ENCODE measurements around the gene KLK4. TPM values are rescaled to one million over a fixed set of nuclear protein-coding genes. Genes with fewer than 3 reads are reported as not detected.

The KLK4 gene
- total RNA-seq, 1 experiment from 2014 or later, result 0.48 TPM

DNA sequence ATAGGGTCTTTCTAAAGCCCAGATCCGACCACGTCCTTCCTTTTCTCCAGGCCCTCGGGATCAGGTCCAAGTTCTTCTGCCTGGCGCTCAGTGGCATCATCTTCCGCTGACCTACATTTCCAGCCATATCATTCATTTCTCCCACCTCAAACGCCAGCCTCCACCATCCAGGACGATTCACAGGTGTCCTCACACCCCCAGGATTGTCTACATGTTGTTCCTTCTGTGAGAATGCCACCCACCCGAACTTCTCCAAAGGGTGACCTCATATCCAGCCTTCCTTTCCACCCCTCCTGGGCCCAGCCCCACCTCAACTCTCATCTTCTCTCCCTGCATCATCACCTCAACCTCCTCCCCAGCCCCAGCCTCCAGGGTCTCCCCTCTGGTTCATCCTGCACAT lies 46.4 kb upstream of the KLK4 start:
- Histone ChIP-seq H3K79me1 (ENCODE audit: insufficient read depth, low read depth, low read length, poor library complexity, severe bottlenecking) (no peaks in the 10 kb centered on the region), H3K9me3 (ENCODE audit: control insufficient read depth, low read depth, low read length) (no peaks in the 10 kb centered on the region), H4K8ac (replicated peaks; ENCODE audit: insufficient read length, low read depth, low read length) (no peak overlapping the region), H4K20me1 (ENCODE audit: control insufficient read depth, insufficient read depth, insufficient read length) (no peaks in the 10 kb centered on the region), H3K79me2 (ENCODE audit: insufficient read depth, low read length) (no peaks in the 10 kb centered on the region), H3K9ac (ENCODE audit: extremely low read depth, insufficient read length, low read length) (no peak overlapping the region), H2AK5ac (ENCODE audit: insufficient read length, low read length) (no peak overlapping the region), H3K4me1 (ENCODE audit: insufficient read depth, low read length) (no peaks in the 10 kb centered on the region), H3T11ph (ENCODE audit: low read length) (no peak overlapping the region), H2BK20ac (ENCODE audit: low read depth, low read length, poor library complexity, severe bottlenecking) (no peak overlapping the region), H2BK120ac (ENCODE audit: low read depth, low read length, poor library complexity, severe bottlenecking) (no peak overlapping the region), H3K27ac (ENCODE audit: insufficient read length, low read depth, low read length) (no peak overlapping the region), H4K5ac (ENCODE audit: insufficient read length, low read depth, low read length) (no peak overlapping the region), H3K23ac (ENCODE audit: insufficient read length, low read depth, low read length) (no peak overlapping the region), H2BK12ac (ENCODE audit: insufficient read length, low read depth, low read length) (no peak overlapping the region), H2AFZ (ENCODE audit: low read length) (no peak overlapping the region), H3K23me2 (ENCODE audit: insufficient read length, low read depth, low read length, poor library complexity, severe bottlenecking) (no peaks in the 10 kb centered on the region), H3K4me2 (ENCODE audit: insufficient read depth, insufficient read length, low read length) (no peak overlapping the region), H3K14ac (ENCODE audit: insufficient read depth, low read length) (no peak overlapping the region), H3K27me3 (ENCODE audit: insufficient read depth, low read length) (no peaks in the 10 kb centered on the region), H3K56ac (ENCODE audit: insufficient read length, low read depth, low read length) (no peak overlapping the region), H2BK15ac (ENCODE audit: low read depth, low read length) (no peak overlapping the region), H3K18ac (ENCODE audit: insufficient read length, low read depth, low read length) (no peak overlapping the region), H3K4ac (ENCODE audit: low read depth, low read length) (no peak overlapping the region), H4K91ac (ENCODE audit: insufficient read length, low read depth, low read length) (no peak overlapping the region), H2BK5ac (ENCODE audit: insufficient read length, low read length) (no peak overlapping the region)
- WGBS (ENCODE audit: extremely low coverage, insufficient read length, low lambda C conversion rate), result no CpG with 5 or more reads among the region's 8 CpGs
- Mint-ChIP-seq H3K4me3 (no peak overlapping the region), H3K4me1 (peaks cover 3 to 17% of the 10 kb centered on the region in 2 experiments), H3K9me3 (peaks cover 0 to 2% of the 10 kb centered on the region in 2 experiments; a peak in 1 of 5 replicates), H3K27me3 (ENCODE audit: low read depth) (peaks cover 39% of the 10 kb centered on the region), H3K27ac (no peak overlapping the region), H3K36me3 (ENCODE audit: insufficient read depth in 1 of 3, low read depth in 3 of 3) (no peaks in the 10 kb centered on the region; a peak in 2 of 7 replicates)
- no peak for DNase-seq
- TF ChIP-seq, protein P1, sequence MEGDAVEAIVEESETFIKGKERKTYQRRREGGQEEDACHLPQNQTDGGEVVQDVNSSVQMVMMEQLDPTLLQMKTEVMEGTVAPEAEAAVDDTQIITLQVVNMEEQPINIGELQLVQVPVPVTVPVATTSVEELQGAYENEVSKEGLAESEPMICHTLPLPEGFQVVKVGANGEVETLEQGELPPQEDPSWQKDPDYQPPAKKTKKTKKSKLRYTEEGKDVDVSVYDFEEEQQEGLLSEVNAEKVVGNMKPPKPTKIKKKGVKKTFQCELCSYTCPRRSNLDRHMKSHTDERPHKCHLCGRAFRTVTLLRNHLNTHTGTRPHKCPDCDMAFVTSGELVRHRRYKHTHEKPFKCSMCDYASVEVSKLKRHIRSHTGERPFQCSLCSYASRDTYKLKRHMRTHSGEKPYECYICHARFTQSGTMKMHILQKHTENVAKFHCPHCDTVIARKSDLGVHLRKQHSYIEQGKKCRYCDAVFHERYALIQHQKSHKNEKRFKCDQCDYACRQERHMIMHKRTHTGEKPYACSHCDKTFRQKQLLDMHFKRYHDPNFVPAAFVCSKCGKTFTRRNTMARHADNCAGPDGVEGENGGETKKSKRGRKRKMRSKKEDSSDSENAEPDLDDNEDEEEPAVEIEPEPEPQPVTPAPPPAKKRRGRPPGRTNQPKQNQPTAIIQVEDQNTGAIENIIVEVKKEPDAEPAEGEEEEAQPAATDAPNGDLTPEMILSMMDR (conservative IDR thresholded peaks at IDR 0.05), result no peak

Data from H9 (cell line).